ENCODE results near the gene ANKRD30BL.
"Not testable (repeated sequence)": the region's sequence is repeated elsewhere in the genome, so short reads cannot be mapped to it uniquely, and the experiment has no call there.

The ANKRD30BL gene, protein sequence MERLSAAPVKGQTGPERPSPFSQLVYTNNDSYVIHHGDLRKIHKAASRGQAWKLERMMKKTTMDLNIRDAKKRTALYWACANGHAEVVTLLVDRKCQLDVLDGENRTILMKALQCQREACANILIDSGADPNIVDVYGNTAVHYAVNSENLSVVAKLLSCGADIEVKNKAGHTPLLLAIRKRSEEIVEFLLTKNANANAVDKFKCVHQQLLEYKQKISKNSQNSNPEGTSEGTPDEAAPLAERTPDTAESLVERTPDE

DNA sequence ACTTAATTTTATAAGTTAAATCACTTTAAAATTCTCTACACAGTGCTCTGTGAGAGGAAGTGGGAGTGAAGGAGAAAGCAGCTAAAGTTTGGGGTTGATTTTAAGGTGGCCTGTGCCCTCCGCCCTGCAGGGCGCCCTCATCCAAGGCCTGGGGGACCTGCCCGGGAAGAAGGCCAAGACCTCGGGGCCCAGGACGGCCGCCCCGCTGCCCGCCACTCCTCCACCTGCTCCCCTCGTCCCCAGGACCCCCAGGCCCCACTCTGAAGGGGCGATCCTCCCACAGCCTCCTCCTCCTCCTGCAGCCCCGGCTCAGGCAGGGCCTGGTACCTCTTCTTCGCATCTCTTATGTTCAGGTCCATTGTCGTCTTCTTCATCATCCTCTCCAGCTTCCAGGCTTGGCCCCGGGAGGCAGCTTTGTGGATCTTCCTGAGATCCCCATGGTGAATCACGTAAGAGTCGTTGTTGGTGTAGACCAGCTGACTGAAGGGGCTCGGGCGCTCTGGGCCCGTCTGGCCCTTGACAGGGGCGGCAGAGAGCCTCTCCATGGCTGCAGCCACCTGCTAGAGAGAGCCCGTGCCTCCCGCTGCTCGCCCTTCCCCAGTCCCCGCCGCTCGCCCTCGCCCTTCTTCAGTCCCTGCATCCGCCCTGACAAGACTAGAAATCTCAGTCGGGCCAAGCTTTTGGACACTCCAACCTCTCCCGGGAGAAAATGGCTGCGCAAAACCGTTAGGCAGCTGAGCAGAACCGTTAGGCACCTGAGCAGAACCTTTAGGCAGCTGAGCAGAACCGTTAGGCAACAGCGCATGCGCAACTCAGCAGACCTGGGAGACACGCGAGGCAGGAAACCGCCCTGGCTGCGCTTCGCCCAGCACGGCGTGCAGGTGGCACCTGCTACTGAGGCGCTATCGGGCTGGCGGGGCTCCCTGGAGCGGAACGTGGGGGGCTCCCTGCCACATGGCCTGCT, at the start of gene ANKRD30BL:
Gene ANKRD30BL, minus strand, starts transcription at position 792 of the 964 bp plus-strand sequence. Its CDS starts 247 bp downstream, at position 545.
- DNase-seq, result not testable (repeated sequence)

DNA sequence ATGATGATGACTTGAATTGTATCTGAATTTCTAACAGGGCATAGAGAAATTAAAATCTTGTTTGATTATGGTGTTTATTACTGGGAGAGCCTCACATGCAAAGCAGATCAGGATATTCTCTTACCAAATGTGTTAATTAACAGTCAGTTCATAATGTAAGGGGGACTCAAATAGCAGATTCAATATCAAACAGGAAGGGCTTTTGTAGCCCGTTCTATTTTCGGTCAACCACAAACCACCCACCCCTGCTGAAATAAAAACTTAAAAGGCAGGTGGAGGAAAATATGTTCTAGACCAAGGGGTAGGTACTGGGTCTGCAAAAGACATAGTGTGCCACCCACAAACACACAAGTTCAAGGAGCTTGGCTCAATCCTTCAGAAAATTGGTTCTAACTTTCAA, 41.1 kb upstream of the ANKRD30BL start:
- not testable (repeated sequence) for DNase-seq

DNA sequence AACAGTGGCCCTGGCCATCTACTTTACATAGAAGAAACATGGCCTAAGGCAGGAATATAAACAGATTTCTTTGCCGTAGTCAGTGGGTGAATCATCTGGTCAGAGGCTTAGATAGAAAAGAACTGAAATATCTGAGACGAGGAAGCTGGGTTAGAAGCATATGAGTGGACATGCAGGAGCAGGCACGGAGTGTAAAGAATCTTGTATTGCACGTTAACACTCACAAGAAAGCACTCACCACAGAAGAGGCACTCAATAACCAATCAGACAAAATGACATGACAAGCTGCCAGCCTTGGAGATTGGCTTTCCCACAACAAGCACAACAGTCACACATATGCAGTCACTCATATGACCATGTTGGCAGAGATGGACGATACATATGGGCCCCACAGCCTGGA, 31.1 kb upstream of the ANKRD30BL start:
- not testable (repeated sequence) for DNase-seq

DNA sequence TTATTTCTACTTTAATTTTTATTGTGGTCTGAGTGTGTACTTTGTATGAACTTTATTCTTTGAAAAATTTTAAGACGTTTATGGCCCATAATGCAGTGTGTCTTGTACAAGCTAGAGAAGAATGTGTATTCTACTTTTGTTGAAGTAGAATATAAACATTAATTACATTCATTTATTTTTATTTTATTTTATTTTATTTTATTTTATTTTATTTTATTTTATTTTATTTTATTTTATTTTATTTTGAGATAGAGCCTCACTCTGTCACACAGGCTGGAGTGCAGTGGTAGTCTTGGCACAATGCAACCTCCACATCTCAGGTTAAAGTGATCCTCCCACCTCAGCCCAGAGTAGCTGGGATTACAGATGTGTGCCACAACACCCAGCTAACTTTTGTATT, 5.3 kb upstream of the ANKRD30BL start:
- DNase-seq, result not testable (repeated sequence)

DNA sequence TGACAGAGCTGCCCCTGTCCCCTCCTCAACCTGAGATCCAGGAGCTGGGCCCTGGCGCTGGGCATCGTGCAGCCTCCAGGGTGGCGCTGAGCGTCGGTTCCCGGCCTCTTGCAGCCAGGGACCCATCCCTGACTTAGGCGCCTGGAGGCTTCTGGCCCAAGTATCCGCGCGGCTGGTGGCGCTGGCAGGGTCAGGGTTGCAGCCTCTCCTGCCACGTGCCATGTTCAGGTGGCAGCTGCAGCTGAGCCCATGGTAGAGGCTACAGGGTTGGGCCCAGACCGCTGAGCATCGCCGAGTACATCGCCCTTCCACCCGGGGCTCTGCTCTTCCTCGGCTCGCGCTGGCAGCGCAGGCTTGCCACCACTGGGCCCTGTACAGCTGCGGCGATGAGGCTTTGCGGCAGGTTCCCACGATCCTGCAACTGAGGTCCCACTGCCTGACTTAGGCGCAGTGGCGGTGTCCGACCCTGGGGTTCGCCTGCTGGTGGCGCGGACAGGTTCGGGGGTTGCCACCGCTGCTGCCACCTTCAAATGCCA, 441 bp upstream of the ANKRD30BL start:
- DNase-seq, result not testable (repeated sequence)

DNA sequence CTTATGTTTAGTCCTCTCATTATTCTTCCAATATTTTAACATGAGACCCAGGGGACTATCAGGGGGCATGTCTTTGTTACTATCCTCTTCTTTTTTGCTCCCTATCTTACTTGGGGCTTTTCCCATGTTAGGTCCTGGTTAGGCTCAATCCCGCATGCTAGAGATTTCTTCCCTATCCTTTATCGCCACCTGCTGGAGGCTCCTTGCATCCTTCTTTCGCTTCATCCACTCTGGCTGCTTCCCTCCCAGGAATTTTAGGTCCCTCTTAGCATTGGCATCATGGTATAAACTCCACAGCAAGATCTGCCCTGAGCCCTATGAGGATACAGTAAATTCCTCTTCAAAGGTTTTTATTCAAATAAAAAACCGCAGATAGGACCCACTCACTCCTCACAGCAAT, 15.0 kb downstream of the ANKRD30BL start:
- DNase-seq, result peak; percentile 45

All from left hindlimb (tissue), 1 donor.